Spinal cord (tissue), 10 donors: ENCODE measurements around the gene ASAP2. TPM values are rescaled to one million over a fixed set of nuclear protein-coding genes. Genes with fewer than 3 reads are reported as not detected.
A peak's percentile ranks its signal among the peaks of the same experiment; 100 is the strongest.

Experiments used
- DNase-seq, 6 donors: peaks; one replicate each; pipeline versions ENCODE4 v3.0.0 to v3.0.0-alpha.2; 2013 to 2015; ENCODE audit warnings: low spot score in 6 of 6, low read depth in 4 of 6
- H3K27ac ChIP-seq: one replicate; pipeline ENCODE4 v1.5.1; 2013; ENCODE audit warnings: low read depth, low read length, control low read depth
- H3K27me3 ChIP-seq: one replicate; pipeline ENCODE4 v1.6.1; 2013; ENCODE audit warnings: low read length; ENCODE audit not compliant: control insufficient read depth, insufficient read depth
- H3K36me3 ChIP-seq: one replicate; pipeline ENCODE4 v1.6.1; 2013; ENCODE audit warnings: low read length; ENCODE audit not compliant: control insufficient read depth, insufficient read depth
- H3K4me1 ChIP-seq: one replicate; pipeline ENCODE4 v1.6.1; 2013; ENCODE audit warnings: low read length; ENCODE audit not compliant: control insufficient read depth, insufficient read depth
- H3K4me3 ChIP-seq: one replicate; pipeline ENCODE4 v1.5.1; 2013; ENCODE audit warnings: low read depth, low read length, control low read depth
- H3K9me3 ChIP-seq: one replicate; pipeline ENCODE4 v1.6.1; 2013; ENCODE audit warnings: low read length; ENCODE audit not compliant: control insufficient read depth, insufficient read depth
- WGBS: methylation state at CpG from one replicate; pipeline ENCODE4 v1.1.5; 2013; ENCODE audit warnings: missing lambda C conversion rate; ENCODE audit not compliant: insufficient coverage; 5-methylcytosine and 5-hydroxymethylcytosine counted together
- polyA plus RNA-seq, 2 donors: library from polyadenylated mRNA; unstranded; fragments of 120-200 nt; gene quantifications; one replicate each; pipeline ENCODE4 v1.2.1, GENCODE V29; 2013; ENCODE audit not compliant: insufficient read length in 2 of 2
- total RNA-seq, 2 donors: library from RNA; depleted of rRNA in 1 of 2; stranded (reverse); fragments of 120-200 nt in 1 of 2; fragments of >200 nt in 1 of 2; gene quantifications; one replicate each; pipeline versions ENCODE4 v1.2.3 to v1.2.4, GENCODE V29; 2013 to 2014
- donor health status: healthy.

ASAP2 gene
- total and polyA plus RNA-seq, 4 donors, result 30.4 to 48.6 (median 32.5) TPM

DNA sequence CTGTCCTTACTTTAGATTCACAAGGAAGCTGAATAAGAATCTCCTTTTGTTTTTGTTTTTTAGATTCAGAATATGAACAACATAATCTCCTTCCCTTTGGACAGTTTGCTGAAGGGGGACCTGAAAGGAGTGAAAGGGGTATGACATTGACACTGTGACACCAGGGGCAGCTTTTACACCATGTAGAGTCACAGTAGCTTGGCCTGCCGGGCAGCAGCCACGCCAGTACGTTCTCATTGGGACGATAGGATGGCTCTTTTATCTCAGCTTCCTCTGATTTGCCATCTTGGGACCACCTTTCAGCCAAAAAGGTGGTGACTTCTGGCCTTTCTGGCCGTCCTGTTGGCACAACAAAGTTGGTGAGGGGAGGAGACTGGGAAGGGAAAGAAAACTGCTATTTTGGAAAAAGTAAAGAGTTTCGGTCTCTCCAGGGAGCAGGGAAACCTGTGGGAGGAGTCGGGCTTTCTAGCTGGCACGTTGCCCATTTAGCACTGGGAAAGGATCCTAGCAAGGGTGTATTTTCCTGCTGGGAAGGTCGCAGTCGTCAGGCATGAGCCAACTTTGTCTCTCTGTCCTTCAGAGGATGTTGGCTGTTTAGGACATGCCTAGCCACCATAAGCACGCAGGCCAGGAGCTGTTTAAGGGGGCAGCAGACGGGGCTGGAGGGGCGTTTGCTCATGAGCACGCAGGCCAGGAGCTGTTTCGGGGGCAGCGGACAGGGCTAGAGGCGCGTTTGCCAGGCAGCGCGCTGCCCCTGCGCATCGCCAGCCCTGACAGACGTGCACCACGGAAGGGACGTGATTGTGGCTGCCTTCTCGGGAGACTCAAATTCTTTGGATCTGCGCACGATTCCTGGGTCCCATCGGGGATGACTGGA lies 112.1 kb downstream of the ASAP2 start:
- Histone ChIP-seq H3K4me3 (no peak overlapping the region), H3K9me3 (no peaks in the 10 kb centered on the region), H3K36me3 (peaks cover 24% of the 10 kb centered on the region), H3K27me3 (no peaks in the 10 kb centered on the region), H3K4me1 (peaks cover 11% of the 10 kb centered on the region), H3K27ac (peak overlapping the region; percentile 1)
- 78% methylated on average over 29 of the region's 29 CpGs for WGBS
- DNase-seq, result peak in 1 of 6 donors; percentile 61

DNA sequence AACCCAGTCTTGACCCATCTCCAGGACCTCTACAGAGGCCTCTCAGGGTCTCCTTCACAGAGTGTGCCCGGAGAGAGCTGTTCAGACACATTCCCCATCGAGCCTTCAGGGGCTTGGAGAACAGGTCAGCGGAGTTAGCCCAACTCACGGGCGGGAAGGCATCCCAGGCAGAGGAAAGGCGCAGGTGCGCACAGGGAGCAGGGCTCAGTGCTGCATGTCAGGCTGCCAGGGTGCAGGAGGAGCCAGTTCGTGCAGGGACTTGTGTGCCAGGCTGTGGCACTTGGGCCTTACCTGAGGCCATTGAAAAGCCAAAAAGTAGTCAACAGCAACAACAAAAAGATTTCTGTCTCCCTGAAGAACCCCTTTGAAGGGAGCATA lies 112.7 kb downstream of the ASAP2 start:
- no peak for DNase-seq
- H3K27ac ChIP-seq, result no peak overlapping the region
- peaks cover 11% of the 10 kb centered on the region for H3K4me1 ChIP-seq
- WGBS, result 98% methylated on average over 8 of the region's 8 CpGs
- H3K36me3 ChIP-seq, result peaks cover 29% of the 10 kb centered on the region
- H3K27me3 ChIP-seq, result no peaks in the 10 kb centered on the region
- H3K9me3 ChIP-seq, result no peaks in the 10 kb centered on the region
- H3K4me3 ChIP-seq, result no peak overlapping the region

DNA sequence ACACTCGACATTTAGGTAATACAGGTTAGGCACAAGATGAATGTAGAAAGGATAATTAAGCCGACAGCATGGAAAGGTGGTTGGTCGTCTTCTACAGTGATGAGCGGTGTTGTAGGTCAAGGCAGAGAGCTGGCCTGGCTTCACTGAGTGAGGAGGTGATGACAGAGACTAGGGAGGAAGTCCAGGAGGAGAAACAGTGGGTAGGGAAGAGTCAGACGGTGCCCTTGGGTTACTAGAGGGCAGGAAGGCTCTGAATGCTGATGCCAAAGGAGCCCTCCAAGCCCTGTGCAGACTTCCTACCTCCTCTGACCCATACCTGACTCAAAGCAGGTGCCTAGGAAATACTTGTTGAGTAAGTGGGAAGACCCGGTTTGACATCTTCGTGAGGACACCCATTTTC lies 116.0 kb downstream of the ASAP2 start:
- no peaks in the 10 kb centered on the region for H3K27me3 ChIP-seq
- DNase-seq, result no peak
- no peak overlapping the region for H3K27ac ChIP-seq
- H3K9me3 ChIP-seq, result no peaks in the 10 kb centered on the region
- peaks cover 11% of the 10 kb centered on the region for H3K4me1 ChIP-seq
- H3K36me3 ChIP-seq, result peaks cover 22% of the 10 kb centered on the region
- WGBS, result 94% methylated on average over 7 of the region's 7 CpGs
- H3K4me3 ChIP-seq, result no peak overlapping the region

DNA sequence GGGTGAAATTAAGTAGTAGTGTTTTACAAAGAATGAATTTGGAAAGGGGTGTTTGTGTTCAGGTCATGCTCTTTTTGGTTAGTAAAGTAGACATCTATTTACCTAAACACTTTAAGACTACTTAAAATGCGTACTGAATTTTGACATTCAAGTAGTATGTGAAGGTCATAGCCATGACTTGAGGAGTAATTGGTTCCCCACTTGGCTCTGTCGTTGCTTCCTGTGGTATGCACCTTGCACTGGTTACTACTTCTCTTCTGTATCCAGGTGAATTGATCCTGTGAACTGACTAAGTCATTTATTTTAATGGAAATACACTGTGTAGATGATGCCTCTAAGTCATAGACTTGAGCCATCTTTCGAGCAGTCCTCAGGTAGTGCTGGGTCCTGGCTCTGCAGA lies 118.8 kb downstream of the ASAP2 start:
- H3K4me3 ChIP-seq, result no peak overlapping the region
- no peaks in the 10 kb centered on the region for H3K9me3 ChIP-seq
- no peaks in the 10 kb centered on the region for H3K4me1 ChIP-seq
- no peak for DNase-seq
- 100% methylated on average over 2 of the region's 3 CpGs for WGBS
- H3K27me3 ChIP-seq, result no peaks in the 10 kb centered on the region
- peaks cover 17% of the 10 kb centered on the region for H3K36me3 ChIP-seq
- no peak overlapping the region for H3K27ac ChIP-seq

DNA sequence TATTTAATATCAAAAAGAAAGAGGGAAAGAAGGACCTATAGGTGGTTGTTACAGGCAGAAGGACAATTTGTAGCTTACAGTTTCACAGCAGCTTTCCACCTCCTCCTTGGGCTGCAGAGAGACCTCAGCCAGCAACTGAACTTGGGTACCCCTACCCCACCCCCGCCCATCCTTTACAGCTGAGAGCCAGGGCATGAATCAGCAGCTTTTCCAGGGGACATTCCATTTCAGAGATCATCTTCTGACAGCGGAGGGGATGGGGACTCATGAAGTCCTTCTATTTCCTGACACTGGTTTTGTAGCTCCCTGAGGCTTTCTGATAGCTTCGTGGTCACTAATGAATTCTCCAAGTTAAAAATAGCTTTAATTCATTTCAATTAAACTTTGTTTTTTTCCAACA lies 120.4 kb downstream of the ASAP2 start:
- DNase-seq, result no peak
- Histone ChIP-seq H3K4me3 (no peak overlapping the region), H3K36me3 (peaks cover 23% of the 10 kb centered on the region), H3K4me1 (no peaks in the 10 kb centered on the region), H3K9me3 (no peaks in the 10 kb centered on the region), H3K27ac (no peak overlapping the region), H3K27me3 (no peaks in the 10 kb centered on the region)
- WGBS, result 83% methylated on average over 2 of the region's 3 CpGs

DNA sequence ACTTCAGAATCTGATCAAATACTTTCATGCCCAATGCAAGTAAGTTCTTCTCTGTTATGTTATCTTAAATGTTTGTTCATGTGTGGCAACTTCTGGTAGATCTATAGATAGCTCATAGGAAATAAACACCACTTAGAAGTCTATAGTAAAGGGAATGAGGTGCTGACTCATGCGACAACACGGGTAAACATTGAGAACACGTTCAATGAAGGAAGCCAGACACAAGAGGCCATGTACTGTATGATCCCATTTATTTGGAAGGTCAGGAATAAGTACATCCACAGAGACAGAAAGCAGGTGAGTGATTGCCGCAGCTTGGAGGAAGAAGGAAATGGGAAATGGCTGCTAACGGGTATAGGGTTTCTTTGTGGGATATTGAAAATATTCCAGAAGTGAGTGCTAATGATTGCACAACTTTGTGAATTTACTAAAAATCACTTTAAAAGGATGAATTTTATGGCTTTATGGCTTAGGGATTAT lies 121.3 kb downstream of the ASAP2 start:
- H3K27me3 ChIP-seq, result no peaks in the 10 kb centered on the region
- 80% methylated on average over 1 of the region's 5 CpGs for WGBS
- DNase-seq, result no peak
- no peaks in the 10 kb centered on the region for H3K4me1 ChIP-seq
- H3K4me3 ChIP-seq, result no peak overlapping the region
- peaks cover 24% of the 10 kb centered on the region for H3K36me3 ChIP-seq
- no peak overlapping the region for H3K27ac ChIP-seq
- H3K9me3 ChIP-seq, result no peaks in the 10 kb centered on the region

DNA sequence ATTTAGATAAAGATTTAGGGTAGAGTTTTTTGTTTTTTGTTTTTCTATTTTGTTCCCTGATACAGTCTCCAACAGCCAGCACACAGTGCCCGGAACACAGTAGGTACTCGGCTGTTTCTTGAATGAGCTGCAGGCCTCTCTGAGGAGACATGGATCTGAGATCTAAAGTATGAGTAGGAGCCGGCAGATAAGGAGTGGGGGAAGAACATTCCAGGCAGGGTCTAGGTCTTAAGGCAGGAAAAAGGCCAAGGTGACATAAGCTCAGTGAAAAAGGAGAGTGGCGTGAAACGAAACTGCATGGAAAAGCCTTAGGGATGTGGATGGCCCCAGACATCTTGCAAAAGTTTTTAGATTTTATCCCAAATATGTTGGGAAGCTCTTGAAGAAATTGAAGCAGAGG lies 122.3 kb downstream of the ASAP2 start:
- H3K36me3 ChIP-seq, result peaks cover 15% of the 10 kb centered on the region
- no peak for DNase-seq
- H3K4me1 ChIP-seq, result no peaks in the 10 kb centered on the region
- no peaks in the 10 kb centered on the region for H3K9me3 ChIP-seq
- 81% methylated on average over 5 of the region's 5 CpGs for WGBS
- no peak overlapping the region for H3K27ac ChIP-seq
- no peak overlapping the region for H3K4me3 ChIP-seq
- no peaks in the 10 kb centered on the region for H3K27me3 ChIP-seq

DNA sequence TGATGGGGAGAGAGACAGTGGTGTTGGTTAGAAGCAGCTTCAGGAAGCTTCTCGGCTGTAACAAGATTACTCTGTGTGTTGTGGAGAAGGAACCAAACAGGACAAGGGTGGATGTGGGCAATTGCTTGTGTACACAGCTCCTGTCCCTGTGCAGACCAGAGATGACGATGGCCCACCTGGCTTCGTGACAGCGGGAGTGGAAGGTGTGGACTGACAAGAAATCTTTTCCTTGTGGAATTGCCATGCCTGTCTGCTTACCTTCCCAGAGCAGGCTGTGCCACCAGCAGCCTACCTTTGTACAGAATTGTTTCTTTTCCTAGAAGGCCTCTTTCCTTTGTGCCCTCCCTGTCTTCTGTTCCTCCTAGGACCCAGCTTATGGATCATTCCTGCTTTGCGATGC lies 122.9 kb downstream of the ASAP2 start:
- H3K4me3 ChIP-seq, result no peak overlapping the region
- H3K36me3 ChIP-seq, result peaks cover 12% of the 10 kb centered on the region
- no peaks in the 10 kb centered on the region for H3K27me3 ChIP-seq
- DNase-seq, result no peak
- H3K4me1 ChIP-seq, result no peaks in the 10 kb centered on the region
- no peak overlapping the region for H3K27ac ChIP-seq
- WGBS, result 96% methylated on average over 4 of the region's 5 CpGs
- H3K9me3 ChIP-seq, result no peaks in the 10 kb centered on the region

DNA sequence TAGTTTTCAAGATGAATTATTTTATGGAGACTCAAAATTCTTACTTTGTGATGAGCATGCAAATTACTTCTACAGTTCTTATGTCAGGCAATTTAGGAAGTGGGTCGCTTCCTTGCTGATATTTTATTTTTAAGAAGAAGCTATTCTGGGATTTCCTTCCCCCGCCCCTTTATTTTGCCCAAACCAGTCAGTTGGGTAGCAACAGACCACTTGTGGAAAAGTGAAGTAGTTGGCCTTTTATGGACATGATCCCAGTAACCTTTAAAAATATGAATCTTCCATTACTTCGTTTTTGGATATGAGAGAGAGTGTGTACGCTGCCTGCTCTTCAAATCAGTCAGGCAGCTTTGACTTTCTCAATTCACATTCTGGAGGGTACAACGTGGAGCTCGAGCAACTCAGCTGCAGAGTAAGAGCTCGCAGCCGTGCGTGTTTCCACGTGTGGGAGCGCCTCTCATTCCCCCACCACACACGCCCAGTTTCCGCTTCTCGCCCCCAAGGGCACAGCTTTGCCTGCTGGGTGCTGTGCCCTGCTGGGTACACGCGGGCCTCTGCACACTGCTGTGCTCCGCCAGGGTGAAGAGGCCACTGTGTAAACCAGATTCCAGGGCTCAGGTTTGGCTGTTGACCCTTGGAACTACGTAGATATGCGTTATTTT lies 124.1 kb downstream of the ASAP2 start:
- H3K27ac ChIP-seq, result no peak overlapping the region
- no peak overlapping the region for H3K4me3 ChIP-seq
- DNase-seq, result no peak
- peaks cover 4% of the 10 kb centered on the region for H3K4me1 ChIP-seq
- H3K9me3 ChIP-seq, result no peaks in the 10 kb centered on the region
- H3K36me3 ChIP-seq, result peaks cover 18% of the 10 kb centered on the region
- WGBS, result 78% methylated on average over 13 of the region's 19 CpGs
- no peaks in the 10 kb centered on the region for H3K27me3 ChIP-seq

DNA sequence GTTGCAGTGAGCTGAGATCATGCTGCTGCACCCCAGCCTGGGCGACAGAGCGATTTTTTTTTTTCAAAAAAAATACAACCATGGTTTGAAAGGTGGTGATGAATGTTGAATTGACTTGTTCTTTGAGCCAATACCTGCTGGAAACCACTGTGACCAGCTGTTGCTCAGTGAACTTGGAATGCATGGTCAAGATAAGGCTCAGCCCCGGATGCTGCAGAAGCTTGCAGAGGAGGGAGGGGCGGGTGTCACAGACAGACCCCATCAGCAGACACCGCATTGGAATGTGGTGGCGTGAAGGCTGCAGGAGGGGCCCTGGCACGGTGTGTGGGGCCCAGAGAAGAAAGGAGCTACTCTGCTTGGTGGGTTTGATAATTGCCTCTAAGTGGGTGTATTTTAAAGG lies 125.1 kb downstream of the ASAP2 start:
- 50% methylated on average over 5 of the region's 7 CpGs for WGBS
- no peak for DNase-seq
- H3K9me3 ChIP-seq, result no peaks in the 10 kb centered on the region
- H3K27me3 ChIP-seq, result no peaks in the 10 kb centered on the region
- H3K36me3 ChIP-seq, result peaks cover 18% of the 10 kb centered on the region
- peaks cover 10% of the 10 kb centered on the region for H3K4me1 ChIP-seq
- H3K27ac ChIP-seq, result no peak overlapping the region
- H3K4me3 ChIP-seq, result no peak overlapping the region
